HG03565 (cell line): ENCODE data around the gene MRPS18A.
"Not testable (repeated sequence)": the region's sequence is repeated elsewhere in the genome, so short reads cannot be mapped to it uniquely, and the experiment has no call there.

ENCODE experiments used
- ATAC-seq: cut with Tn5 transposase; IDR thresholded peaks from one replicate; pipeline ENCODE4 v1.9.1; 2021; ENCODE audit warnings: mild to moderate bottlenecking, moderate library complexity; ENCODE audit not compliant: unreplicated experiment

Gene MRPS18A

DNA sequence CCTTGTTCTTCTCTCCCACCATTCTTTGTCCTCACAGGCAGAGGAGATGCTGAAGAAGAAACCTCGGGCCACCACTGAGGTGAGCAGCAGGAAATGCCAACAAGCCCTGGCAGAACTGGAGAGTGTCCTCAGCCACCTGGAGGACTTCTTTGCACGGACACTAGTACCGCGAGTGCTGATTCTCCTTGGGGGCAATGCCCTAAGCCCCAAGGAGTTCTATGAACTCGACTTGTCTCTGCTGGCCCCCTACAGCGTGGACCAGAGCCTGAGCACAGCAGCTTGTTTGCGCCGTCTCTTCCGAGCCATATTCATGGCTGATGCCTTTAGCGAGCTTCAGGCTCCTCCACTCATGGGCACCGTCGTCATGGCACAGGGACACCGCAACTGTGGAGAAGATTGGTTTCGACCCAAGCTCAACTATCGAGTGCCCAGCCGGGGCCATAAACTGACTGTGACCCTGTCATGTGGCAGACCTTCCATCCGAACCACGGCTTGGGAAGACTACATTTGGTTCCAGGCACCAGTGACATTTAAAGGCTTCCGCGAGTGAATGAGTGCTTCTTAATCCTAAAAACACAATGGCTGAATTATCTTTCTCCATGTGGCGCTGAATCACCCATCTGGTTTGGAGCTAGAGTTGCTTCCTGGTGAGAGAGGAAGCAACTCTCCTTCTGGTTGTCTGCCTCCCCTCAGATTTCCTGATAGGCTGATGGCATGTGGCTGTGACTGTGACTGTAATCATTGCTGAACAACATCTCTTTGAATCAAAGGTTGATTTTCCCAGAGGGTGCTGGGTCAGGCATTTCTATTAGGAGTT is 47.4 kb downstream of the MRPS18A start:
- no peak for ATAC-seq

DNA sequence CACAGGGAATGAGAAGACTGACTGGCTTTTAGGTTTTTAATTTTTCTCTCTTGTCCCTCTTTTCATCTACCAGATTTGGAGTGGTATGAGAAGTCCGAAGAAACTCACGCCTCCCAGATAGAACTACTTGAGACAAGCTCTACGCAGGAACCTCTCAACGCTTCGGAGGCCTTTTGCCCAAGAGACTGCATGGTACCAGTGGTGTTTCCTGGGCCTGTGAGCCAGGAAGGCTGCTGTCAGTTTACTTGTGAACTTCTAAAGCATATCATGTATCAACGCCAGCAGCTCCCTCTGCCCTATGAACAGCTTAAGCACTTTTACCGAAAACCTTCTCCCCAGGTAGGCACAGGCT is 51.3 kb downstream of the MRPS18A start:
- no peak for ATAC-seq

DNA sequence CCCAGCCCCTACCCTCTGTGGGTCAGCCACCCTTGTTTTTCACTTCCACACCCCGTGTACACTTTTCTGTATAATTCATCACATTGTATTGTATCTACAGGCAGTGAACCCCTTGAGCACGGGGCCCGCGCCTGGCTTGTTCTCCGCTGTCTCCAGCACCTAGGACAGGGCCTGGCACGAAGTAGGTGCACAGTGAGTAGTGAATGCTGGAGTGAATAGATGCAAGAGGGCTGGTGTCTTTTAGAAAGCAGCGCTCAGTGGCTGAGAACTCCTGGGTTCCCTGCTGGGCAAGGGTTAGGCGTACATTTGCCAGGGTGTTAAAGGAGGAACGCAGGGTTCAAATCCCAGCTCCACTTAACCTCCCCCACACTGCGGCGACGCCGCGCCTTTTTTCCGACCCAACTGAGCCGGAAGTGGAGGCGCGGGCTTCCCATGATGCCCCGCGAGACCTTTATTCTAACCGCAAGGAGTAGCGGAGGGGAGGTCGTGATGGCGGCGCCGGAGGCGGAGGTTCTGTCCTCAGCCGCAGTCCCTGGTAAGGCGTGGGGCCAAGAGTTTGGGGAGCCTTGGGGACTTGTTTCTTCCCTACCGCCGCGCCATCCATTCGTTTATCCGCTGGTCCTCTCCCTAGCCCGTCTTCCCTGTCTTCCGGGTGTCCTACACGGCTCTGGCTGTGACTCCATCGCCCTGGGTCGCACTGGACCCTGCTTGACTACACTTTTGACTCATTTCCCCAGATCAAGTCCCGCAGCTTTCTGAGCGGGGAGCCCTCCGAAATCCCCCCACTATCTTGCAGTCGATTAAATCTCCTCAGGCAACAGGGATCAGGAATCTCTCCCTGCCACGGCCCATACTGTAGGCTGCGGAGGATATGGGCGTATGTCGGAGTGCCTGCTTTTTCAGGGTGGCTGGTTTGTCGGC is 51.9 kb downstream of the MRPS18A start, which contains the start of gene MAD2L1BP:
MAD2L1BP (plus strand) TSS at position 454 of the 921 bp plus-strand sequence; CDS start at position 490, 36 bp downstream.
- peak; percentile 78 for ATAC-seq

DNA sequence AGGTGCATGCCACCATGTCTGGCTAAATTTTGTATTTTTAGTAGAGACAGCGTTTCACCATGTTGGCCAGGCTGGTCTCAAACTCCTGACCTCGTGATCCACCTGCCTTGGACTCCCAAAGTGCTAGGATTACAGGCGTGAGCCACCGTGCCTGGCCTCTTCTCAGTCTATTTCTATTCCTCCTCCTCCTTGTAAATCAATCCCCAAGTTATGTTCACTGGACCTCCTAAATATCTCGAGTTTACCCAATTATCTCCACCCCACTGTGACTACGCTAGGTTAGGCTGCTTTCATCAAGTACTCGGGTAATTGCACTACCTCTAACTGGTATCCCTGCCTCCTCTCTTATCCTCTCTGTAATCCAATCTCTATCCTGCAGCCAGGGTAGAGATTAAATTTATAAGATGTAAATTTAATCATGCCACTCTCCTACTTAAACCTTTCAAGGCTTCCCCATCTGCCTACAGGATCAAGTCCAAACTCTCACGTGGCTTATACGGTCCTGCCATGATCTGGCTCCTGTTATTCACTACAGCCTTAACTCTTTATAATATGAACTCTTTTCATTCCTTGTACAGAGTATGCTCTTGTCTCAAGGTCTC is 52.8 kb downstream of the MRPS18A start:
- ATAC-seq = no peak

DNA sequence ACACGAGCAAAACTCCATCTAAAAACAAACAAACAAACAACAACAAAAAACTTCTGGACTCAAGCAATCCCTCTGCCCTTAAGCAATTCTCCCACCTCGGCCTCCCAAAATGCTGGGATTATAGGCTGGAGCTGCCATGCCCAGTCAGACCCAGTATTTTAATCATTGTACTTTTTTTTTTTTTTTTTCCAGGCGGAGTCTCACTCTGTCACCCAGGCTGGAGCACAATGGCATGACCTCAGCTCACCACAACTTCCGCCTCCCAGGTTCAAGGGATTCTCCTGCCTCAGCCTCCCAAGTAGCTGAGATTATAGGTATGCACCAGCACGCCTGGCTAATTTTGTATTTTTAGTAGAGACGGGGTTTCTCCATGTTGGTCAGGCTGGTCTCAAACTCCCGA is 54.6 kb downstream of the MRPS18A start:
- not testable (repeated sequence) for ATAC-seq

DNA sequence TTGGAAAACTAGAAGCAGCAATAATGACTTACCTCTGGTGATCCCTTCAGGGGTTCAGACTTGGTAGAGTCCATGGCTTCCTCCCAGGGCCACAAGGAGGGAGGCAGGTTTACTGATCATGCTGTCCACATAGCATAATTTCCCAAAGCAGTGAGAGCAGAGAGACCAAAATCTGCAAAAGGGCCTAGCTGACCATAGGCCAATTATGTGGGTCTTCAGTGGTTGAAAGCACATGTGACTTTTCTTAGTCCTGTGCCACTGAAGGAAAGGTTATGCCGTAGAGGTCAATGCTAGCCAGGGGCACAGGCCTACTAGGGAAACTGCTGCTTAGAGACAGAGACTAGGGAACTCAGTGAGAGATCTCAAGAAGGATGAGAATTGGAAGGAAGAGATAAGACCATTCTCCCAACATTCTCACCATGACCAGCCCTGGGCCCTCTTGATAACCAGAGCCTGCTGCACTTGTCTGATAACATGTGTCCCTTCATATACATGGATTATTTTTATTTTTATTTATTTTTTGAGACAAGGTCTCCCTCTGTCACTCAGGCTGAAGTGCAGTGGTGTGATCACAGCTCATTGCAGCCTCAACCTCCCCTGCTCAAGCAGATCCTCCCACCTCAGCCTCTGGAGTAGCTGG is 56.5 kb downstream of the MRPS18A start:
- no peak for ATAC-seq

DNA sequence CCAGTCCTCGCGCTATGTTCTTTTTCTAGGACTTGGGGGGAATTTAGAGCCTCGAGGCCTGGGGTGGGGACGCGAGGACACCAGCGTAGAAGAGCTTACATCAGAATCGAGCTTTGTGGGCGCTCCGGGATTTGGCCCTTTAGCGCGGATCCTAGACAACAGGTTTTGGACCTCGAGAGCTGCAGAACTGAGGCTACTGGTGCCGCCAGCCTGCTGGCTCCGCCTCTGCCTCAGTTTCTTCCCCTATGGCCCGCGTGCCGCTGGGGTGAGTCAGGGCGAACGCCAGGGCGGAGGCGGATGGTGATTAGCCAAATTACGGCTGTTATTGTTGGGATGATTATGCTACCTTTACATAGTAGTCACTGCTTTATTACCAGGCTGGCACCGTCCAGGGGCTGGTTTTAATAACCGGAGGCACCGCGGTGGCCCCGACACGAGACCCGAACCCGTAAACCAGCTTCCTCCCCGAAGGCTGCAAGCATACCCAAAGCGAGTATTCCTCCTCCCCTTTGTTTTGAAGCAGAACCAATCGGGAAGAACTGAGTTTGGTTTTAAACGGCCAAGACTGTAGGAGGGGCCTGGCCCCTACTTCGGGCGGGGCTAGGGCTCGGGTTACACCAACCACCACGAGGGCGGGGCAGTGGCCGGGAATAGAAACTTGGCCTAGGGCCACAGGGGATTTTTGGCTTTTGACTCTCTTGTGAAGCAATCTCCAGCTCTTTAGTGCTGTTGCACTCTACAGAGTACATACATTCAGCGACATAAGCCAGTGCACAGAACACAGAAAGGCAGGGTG is 57.9 kb downstream of the MRPS18A start:
- peak; percentile 66 for ATAC-seq

DNA sequence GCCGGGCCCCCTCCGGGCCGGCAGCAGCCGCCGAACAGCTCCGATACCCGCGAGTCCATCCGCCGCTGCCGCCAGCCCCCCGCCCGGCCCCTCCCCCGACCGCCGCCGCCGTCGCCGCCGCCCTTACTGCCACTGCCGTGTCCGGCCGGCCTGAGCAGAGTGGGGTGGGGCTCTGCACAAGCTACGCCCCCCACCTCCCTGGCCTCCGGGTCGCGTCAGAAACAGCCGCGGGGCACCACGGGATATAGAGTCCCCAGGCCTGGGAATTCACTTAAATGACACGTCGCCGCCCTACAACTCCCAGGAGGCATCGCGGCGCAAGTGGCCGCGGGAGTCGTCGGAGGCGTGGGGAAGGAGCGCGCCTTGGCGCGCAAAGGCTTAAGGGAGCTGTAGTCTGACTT is 58.5 kb downstream of the MRPS18A start, which contains the start of gene GTPBP2:
GTPBP2 (minus strand) TSS at position 161 of the 401 bp plus-strand sequence; CDS start at position 59, 102 bp downstream.
- ATAC-seq = peak; percentile 70

DNA sequence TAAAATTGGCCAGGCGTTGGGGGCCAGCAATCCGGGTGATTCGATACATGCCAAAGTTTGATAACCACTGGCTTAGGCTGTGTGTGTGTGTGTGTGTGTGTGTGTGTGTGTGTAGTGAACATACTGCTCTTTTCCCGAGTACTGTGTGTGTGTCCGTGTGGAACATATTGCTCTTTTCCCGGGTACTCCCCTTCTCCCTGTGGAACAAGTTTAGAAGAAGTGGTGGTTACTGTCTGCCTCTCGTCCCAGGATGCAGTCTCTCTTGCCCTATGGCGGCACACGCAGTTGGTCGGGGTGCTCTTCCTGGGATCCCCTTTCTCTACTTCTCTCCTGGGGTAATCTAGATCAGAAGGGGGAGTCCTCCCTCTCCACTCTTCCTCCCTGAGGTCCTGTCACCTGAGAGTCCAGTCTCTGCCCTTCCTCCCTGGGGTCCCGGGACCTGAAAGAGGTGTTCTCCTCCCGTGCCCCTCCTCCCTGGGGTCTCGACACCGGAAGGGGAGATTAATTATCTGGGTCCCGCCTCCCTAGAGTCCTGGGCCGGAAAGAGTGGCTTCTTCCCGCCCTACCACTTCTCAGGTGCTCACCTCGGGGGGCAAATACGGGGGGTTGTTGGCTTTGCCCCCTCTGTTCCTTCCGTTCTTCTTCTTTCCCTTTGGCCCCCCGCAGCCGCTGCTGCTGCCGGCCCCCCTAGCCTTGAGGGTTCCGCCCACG is 59.0 kb downstream of the MRPS18A start:
- ATAC-seq = no peak

DNA sequence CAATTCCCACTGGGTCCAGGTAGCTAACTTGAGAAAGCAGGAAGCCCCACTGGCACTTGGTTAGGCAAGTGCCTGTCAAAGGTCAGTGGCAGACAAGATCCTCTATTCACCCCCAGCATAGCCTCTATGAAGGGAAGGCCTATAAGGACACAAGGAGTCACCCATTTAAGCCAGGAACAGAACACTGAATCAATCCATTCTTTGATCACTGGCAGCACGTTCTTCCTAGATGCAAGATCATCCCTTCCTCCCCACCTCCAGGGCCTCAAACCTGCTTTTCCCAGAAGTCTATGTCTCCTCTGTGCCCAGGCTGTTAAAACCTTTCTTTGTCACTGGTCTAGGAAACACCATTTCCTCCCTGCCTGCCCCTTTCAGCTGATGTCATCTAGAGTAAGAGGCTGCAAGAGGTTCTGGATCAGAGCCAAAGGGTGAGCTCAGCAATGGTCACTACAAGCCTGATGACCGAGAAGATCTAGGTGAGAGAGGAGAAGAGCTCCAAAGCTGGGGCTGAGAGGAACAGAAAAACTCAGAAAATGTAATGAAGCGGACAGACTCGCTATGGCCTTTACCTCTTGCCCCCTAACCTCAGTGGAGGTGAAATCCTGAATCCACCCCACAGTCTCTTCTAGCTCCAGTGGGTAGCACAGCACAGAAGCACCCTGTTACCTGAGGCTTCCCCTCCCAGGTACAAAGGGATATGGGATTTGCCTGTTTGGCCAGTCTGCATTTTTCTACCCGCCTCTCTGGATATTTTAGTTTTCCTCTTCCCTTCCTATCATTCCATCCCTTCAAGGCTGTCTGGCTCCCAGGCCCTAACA is 60.4 kb downstream of the MRPS18A start:
- no peak for ATAC-seq

DNA sequence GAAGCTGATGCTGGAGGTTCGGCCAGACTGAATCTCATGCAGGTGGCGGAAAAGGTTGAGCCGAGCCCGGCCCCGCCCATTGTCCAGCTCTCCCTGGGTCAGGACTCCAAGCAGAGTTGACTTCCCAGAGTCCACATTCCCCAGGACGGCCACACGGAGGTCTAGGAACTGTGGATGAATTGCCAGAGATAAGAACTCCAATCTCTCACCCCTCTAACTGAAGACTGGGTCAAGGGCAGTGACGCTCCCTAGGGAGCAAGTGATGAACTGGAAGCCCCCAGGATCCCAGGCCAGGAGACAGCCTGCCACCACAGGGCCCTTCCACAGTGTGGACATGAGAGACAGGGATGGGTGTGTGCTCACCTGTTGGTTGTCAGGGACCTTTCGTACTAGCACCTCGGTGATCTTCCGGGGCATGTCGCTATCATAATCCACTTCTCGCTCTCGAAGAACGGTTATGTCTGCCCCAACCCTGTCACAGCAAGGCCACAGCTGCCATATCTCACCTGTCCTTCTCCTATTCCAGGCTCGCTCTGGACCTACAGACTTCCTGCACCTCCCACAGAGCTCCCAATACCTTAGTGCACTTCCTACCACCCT is 62.1 kb downstream of the MRPS18A start:
- no peak for ATAC-seq

DNA sequence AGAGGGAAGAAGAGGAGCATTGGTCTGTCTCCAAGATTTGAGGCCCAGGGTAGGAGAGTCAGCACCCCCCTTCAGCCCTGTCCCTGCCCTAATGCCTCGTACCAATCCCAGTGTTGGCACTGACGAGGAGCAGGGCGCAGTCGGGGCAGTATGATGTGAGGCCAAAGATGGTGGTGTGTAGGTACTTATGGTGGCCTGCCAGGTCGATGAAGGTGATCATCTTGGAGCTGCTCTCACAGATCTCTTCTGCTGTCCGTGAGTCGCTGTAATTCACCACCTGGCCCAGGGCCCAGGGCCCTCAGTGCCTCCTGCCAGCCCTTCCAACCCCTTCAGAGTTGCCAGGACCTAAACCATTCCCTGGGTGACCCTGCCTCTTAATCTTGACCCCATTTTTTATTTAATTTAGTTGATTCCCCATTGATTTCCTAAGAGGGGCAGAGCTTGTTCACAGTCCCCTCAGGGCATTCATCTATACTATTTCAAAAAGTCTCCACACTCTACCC is 62.8 kb downstream of the MRPS18A start:
- no peak for ATAC-seq

DNA sequence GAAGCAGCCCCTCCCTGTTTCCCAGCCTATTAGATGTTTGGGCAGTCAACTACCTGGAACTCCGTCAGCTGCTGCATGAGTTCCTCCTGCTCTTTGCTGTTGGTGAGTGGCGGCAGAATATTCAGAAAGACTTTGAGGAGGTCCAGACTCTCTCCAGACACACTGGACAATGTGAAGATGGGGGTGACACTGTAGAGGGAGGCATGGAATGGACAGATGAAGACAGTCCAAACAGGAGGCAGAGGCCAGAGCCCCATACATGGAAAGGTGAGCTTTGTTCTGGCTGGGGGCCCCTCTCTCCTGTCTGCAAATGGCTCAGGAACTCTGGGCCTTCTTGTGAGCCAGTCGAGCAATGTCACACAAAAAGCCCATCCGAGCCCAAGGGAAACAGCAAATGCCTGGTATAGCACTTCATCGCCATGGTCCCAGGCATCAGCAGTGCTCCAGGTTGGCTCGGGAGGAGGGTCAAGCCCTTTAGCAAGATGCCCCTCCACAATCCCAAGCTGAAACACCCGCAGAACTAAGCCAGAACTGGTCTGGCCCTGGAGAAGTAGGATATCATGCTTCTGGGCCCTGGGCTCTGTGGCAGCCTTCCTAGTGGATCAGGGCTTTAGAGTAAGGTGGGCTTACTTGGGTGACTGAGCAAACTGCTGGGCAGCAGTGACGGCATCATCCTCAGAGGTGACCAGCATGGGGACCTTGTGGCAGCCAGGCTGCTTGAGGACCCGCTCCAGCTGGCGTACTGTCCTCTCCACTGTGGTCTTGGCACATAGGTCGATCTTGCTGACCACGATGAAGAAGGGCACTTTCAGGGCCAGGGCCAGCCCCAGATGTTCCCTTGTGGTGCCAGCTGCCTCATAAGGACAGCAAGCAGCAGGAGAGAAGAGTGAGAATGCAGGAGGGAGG is 63.5 kb downstream of the MRPS18A start:
- no peak for ATAC-seq

DNA sequence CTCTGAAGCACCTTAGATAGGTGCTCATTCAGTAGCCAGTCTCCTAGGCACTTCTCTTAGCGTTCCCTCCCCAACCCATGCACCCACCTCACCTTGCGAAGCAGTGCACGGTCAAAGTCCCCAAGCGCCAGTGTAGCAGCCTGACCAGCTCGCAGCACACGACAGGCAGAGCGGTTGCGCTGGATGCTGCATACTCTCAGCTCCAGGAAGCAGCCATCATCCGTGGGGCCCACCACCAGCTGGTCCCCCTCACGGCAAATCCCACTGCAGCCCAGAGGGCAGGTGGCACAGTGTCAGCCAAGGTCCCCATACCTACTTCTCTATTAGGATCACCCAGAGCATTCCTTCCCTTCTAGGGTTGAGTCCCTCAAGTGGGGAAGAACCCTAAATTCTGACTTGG is 65.0 kb downstream of the MRPS18A start:
- no peak for ATAC-seq

DNA sequence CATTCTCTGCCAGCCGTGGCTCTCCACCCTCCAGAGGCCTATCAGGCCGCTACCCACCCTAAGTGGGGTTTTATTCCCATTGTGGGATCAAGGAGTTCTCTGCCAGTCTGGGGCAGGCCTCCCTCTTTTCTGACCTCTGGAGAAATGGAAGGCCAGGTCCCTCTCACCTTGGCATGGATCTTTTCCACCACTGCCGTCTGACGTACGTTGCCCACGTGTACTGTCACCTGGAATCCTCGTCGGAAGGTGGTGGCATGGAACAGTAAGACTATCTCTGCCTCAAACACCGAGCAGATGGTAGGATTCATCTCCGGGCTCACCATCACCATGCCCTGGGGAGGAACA is 65.8 kb downstream of the MRPS18A start:
- no peak for ATAC-seq
